Bronchial epithelial cell (primary cell): Measurements from ENCODE around the gene IL1R2. TPM values are rescaled to one million over a fixed set of nuclear protein-coding genes. Genes with fewer than 3 reads are reported as not detected.
"Not testable (repeated sequence)": the region's sequence is repeated elsewhere in the genome, so short reads cannot be mapped to it uniquely, and the experiment has no call there.

Experiments used
- DNase-seq: peaks from one replicate; pipeline ENCODE4 v3.0.0-alpha.2; 2010; ENCODE audit warnings: low read depth
- FAIRE-seq: peaks from 2 replicates; lab custom pipeline; 2011; peaks lifted over from hg19 to GRCh38; lab: Jason Lieb, UNC
- H3K27me3 ChIP-seq: 2 replicates; pipeline ENCODE4 v1.5.1; 2011; ENCODE audit warnings: low read length; ENCODE audit not compliant: control insufficient read depth, insufficient read depth
- H3K36me3 ChIP-seq: 2 replicates; pipeline ENCODE4 v1.5.1; 2011; ENCODE audit warnings: low read length; ENCODE audit not compliant: control insufficient read depth, insufficient read depth
- H3K4me3 ChIP-seq: 2 replicates; pipeline ENCODE4 v1.5.1; 2011; ENCODE audit warnings: mild to moderate bottlenecking, low read depth, low read length, control low read depth
- total RNA-seq: library from RNA; depleted of rRNA; stranded (reverse); fragments of >200 nt; gene quantifications from 2 replicates; pipeline ENCODE4 v1.2.1, GENCODE V29; 2014
- TF ChIP-seq, protein P1 (sequence below): IDR thresholded peaks from 2 replicates; pipeline ENCODE4 v1.5.1; 2011; ENCODE audit warnings: mild to moderate bottlenecking, moderate library complexity, low read length, control low read depth, inconsistent platforms; ENCODE audit not compliant: insufficient read depth, severe bottlenecking

The IL1R2 gene
- total RNA-seq, 1 donor from 2014 or later: not detected

DNA sequence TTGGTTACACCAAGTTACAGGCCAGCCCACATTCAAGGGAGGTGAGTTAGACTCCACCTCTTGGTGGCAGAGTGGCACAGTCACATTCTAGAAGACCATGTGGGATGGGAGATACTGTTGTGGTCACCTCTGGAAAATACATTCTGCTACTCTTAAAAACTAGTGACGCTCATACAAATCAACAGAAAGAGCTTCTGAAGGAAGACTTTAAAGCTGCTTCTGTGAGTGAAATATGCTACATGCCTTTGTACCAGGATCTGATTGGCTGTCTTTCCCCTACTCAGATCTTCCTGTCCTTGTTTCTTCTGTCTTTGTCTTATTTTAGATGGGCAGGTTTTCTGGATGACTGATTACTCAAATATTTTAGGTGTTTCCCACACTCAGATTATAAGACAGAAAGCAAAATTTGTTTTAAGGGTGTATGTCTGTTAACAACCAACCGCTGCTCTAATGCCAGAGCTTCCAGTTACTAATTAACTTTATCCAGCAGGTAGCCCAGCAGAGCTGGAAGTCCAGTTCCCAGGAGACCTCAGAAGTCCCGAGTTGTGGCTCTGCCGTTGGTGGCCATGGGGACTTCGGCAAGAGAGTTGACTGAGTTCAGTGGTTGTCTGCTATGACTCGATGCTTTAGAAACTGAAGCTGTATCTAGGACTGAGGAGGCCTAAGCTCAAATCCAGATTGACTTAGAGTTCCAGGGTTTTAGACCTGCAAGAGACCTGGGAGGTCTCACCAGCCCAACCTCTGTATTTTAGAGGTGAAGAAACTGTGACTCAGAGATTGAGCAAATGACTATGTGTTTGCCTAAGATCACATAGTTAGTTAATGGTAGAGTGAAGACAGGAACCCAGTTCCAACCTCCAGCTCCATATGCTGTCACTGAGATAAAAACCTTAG is 7.4 kb downstream of the IL1R2 start:
- H3K36me3 ChIP-seq: no peaks in the 10 kb centered on the region
- peak; percentile 87 for DNase-seq
- no peak for FAIRE-seq
- no peak overlapping the region for H3K4me3 ChIP-seq
- no peaks in the 10 kb centered on the region for H3K27me3 ChIP-seq
- TF ChIP-seq, protein P1, sequence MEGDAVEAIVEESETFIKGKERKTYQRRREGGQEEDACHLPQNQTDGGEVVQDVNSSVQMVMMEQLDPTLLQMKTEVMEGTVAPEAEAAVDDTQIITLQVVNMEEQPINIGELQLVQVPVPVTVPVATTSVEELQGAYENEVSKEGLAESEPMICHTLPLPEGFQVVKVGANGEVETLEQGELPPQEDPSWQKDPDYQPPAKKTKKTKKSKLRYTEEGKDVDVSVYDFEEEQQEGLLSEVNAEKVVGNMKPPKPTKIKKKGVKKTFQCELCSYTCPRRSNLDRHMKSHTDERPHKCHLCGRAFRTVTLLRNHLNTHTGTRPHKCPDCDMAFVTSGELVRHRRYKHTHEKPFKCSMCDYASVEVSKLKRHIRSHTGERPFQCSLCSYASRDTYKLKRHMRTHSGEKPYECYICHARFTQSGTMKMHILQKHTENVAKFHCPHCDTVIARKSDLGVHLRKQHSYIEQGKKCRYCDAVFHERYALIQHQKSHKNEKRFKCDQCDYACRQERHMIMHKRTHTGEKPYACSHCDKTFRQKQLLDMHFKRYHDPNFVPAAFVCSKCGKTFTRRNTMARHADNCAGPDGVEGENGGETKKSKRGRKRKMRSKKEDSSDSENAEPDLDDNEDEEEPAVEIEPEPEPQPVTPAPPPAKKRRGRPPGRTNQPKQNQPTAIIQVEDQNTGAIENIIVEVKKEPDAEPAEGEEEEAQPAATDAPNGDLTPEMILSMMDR: no peak

DNA sequence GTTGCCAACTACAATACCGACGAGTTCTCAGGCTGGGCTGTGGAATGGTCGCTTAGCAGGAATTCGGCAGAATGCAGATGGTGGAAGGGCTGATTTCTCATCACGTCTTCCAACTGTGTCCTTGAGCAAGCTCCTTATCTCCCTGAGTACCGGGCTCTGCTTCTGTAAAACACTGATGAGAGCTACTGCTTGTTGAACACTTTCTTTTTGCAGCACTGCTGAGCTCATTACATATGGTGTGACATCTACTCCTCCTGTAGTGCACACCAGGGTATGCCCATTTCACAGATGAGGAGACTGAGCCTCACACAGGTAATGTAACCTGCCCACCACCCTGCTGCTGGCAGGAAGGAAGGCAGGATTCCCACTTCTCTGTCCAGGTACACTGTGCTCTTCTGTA is 8.3 kb downstream of the IL1R2 start:
- no peaks in the 10 kb centered on the region for H3K27me3 ChIP-seq
- no peak for DNase-seq
- no peaks in the 10 kb centered on the region for H3K36me3 ChIP-seq
- TF ChIP-seq, protein P1: no peak
- H3K4me3 ChIP-seq: no peak overlapping the region
- FAIRE-seq: no peak

DNA sequence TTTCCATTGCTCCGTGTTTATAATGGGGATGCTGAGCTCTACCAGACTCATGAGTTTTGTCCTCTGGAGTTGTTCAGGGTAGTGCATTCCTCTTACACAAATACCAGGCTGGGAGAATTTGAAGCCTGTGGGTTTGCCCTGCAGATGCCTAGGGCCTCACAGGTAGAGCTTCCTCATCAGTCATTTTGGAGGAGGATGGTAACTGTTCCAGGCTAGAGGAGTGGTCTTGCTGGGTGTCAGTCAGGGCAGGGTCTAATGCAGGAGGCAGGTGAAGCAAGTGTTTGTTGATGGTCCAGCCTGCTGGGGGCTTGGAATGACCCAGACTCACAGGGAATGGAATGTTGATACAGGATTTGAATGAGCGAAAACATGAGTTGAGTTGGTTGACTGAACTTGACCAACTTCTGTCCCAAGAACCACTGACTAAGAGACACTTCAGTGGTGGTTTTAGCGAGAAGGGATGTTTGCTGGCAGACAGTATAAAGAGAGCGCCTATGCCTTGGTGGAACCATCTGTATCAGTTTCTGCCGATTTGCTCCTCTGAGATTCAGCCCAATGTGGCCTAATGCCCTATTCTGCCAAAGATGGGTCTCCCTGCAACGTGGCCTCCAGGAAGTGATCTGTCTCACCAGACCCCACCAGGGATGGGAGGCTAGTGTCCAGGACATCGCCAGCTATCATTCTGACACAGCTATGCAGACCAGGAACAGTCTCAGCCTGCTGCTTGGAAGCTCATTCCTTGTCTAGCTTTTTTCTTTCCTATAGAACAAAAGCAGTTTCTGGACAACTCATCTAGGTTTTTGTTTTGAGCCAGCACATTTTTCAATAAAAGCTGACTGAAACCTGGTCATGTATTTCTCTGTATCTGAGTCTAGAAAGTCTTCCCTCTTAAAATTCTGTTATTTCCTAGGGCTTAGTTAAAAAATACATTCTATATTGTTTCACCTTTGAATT is 9.3 kb downstream of the IL1R2 start:
- no peaks in the 10 kb centered on the region for H3K27me3 ChIP-seq
- DNase-seq (peak; percentile 31), FAIRE-seq (no peak)
- no peak overlapping the region for H3K4me3 ChIP-seq
- TF ChIP-seq, protein P1: no peak
- no peaks in the 10 kb centered on the region for H3K36me3 ChIP-seq

DNA sequence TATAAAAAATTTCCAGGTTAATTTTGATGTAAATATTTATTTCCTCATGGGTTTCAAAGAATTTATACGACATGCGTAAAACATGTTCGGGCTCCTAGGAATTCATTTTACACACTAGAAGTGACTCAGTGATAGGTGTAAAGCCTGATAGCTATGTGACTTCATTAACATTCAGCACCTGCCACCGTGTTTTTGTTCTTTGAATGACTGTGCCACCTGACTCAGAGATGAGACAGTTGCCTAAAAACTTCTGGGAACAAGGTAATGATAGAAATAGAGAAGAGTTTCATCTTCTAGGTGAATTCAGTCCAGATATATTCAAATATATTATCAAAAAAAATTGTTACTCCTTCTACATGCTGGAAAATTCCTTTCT is 10.0 kb downstream of the IL1R2 start:
- Histone ChIP-seq H3K4me3 (no peak overlapping the region), H3K36me3 (no peaks in the 10 kb centered on the region), H3K27me3 (no peaks in the 10 kb centered on the region)
- TF ChIP-seq, protein P1: no peak
- DNase-seq: peak; percentile 95
- no peak for FAIRE-seq

DNA sequence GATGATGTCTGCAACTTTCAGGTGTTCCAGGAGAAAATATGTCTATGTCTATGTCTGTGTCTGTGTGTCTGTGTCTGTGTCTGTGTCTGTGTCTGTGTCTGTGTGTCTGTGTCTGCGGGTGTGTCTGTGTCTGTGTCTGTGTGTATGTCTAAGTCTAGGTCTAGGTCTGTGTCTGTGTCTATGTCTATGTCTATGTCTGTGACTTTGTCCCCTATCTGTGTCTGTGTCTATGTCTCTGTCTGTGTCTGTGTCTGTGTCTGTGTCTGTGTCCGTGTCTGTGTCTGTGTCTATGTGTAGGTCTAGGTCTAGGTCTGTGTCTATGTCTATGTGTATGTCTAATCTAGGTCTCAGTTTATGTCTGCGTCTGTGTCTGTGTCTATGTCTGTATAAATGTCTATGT is 10.5 kb downstream of the IL1R2 start:
- DNase-seq (no peak), FAIRE-seq (no peak)
- Histone ChIP-seq H3K36me3 (no peaks in the 10 kb centered on the region), H3K27me3 (no peaks in the 10 kb centered on the region), H3K4me3 (no peak overlapping the region)
- TF ChIP-seq, protein P1: no peak

DNA sequence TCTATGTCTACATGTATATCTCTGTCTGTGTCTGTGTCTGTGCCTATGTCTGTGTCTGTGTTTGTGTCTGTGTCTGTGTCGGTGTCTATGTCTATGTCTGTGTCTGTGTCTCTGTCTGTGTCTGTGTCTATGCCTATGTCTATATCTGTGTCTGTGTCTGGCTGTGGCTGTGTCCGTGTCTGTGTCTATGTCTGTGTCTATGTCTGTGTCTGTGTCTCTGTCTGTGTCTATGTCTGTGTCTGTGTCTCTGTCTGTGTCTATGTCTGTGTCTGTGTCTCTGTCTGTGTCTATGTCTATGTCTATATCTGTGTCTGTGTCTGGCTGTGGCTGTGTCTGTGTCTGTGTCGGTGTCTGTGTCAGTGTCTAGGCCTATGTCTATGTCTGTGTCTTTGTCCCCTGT is 11.1 kb downstream of the IL1R2 start:
- not testable (repeated sequence) for H3K27me3 ChIP-seq, FAIRE-seq, H3K36me3 ChIP-seq, DNase-seq, H3K4me3 ChIP-seq
